ENCODE data around the gene TMEM223.
"Not testable (repeated sequence)": the region's sequence is repeated elsewhere in the genome, so short reads cannot be mapped to it uniquely, and the experiment has no call there.

TMEM223 gene

GRCh38 chr11:62791501-62792201, at the start of gene TMEM223:
TSS of gene TMEM223 (minus strand) at chr11:62792006. CDS start at chr11:62791994, 12 bp downstream.
- peak; percentile 85 to 91 for DNase-seq

GRCh38 chr11:62840721-62841360, 49.0 kb upstream of the TMEM223 start:
- DNase-seq = peak; percentile 84 to 87

- DNase-seq = peak; percentile 94 to 95
Measured at GRCh38 chr11:62839050-62839945, 47.5 kb upstream of the TMEM223 start, which contains the start of gene WDR74. TSS of gene WDR74 (minus strand) at chr11:62839590. CDS start at chr11:62839570, 20 bp downstream.

- DNase-seq = no peak
Measured at GRCh38 chr11:62835336-62835735, 43.5 kb upstream of the TMEM223 start.

- no peak for DNase-seq
Measured at GRCh38 chr11:62832336-62833234, 40.8 kb upstream of the TMEM223 start, which contains the start of gene TEX54. TSS of gene TEX54 (minus strand) at chr11:62832841.

- peak; percentile 99 to 100 for DNase-seq
Measured at GRCh38 chr11:62831520-62832335, 39.9 kb upstream of the TMEM223 start, which contains the start of gene STX5. TSS of gene STX5 (minus strand) at chr11:62832051. CDS start at chr11:62831243, 808 bp downstream.

GRCh38 chr11:62830904-62831519, 39.2 kb upstream of the TMEM223 start:
- DNase-seq = no peak

GRCh38 chr11:62828130-62828529, 36.3 kb upstream of the TMEM223 start:
- DNase-seq = not testable (repeated sequence)

- no peak for DNase-seq
Measured at GRCh38 chr11:62823677-62824076, 31.9 kb upstream of the TMEM223 start.

GRCh38 chr11:62817129-62817528, 25.3 kb upstream of the TMEM223 start:
- no peak for DNase-seq

- peak in 1 of 2 donors; percentile 50 for DNase-seq
Measured at GRCh38 chr11:62816557-62816956, 24.8 kb upstream of the TMEM223 start.

- no peak for DNase-seq
Measured at GRCh38 chr11:62811659-62812058, 19.9 kb upstream of the TMEM223 start.

GRCh38 chr11:62810748-62811147, 18.9 kb upstream of the TMEM223 start:
- no peak for DNase-seq

- DNase-seq = peak in 1 of 2 donors; percentile 50
Measured at GRCh38 chr11:62806611-62807121, 14.9 kb upstream of the TMEM223 start.

GRCh38 chr11:62805961-62806441, 14.2 kb upstream of the TMEM223 start:
- no peak for DNase-seq

GRCh38 chr11:62805076-62805892, 13.5 kb upstream of the TMEM223 start, which contains the start of gene NXF1:
TSS of gene NXF1 (minus strand) at chr11:62805440. CDS start at chr11:62805356, 84 bp downstream.
- peak; percentile 94 to 97 for DNase-seq

GRCh38 chr11:62804310-62805075, 12.7 kb upstream of the TMEM223 start:
- DNase-seq = no peak

- no peak for DNase-seq
Measured at GRCh38 chr11:62801071-62801470, 9.3 kb upstream of the TMEM223 start.

Data from CD4-positive, alpha-beta T cell treated with Interferon alpha-2 for 1 hour (primary cell).